Endothelial cell of umbilical vein (primary cell): ENCODE measurements around the gene SPNS2. TPM values are rescaled to one million over a fixed set of nuclear protein-coding genes. Genes with fewer than 3 reads are reported as not detected.

ENCODE experiments used
- BruUV-seq: library from RNA; stranded (reverse); fragments of 400-500 nt; replicated peaks from 2 replicates; lab custom pipeline; 2021; lab: Mats Ljungman, UMichigan
- CTCF ChIA-PET: fragments of 300-600, 350-600 bp; sonication (Branson Sonifier 250); formaldehyde crosslinking; loops from one replicate; lab custom pipeline; 2021; ENCODE audit warnings: antibody characterized with exemption, inconsistent platforms; lab: Charles Lee
- POLR2A ChIA-PET: fragments of 300-600, 350-600 bp; sonication (Branson Sonifier 250); formaldehyde crosslinking; loops from one replicate; lab custom pipeline; 2021; ENCODE audit warnings: antibody characterized with exemption, inconsistent platforms; lab: Charles Lee
- DNase-seq: peaks from one replicate; pipeline ENCODE4 v3.0.0-alpha.2; 2011; ENCODE audit warnings: low read depth, low spot score
- FAIRE-seq: peaks from 2 replicates; lab custom pipeline; 2011; peaks lifted over from hg19 to GRCh38; lab: Jason Lieb, UNC
- H2AFZ ChIP-seq: 2 replicates; pipeline ENCODE4 v1.6.0; 2012; ENCODE audit warnings: low read depth, low read length, control low read depth, inconsistent platforms
- H3K27ac ChIP-seq: 2 replicates; pipeline ENCODE4 v1.5.1; 2011; ENCODE audit warnings: low read depth, mild to moderate bottlenecking, control low read depth, low read length, moderate library complexity; ENCODE audit not compliant: insufficient read depth
- H3K27me3 ChIP-seq, 2 experiments: 2 replicates each; pipeline versions ENCODE4 v1.6.0 to v1.6.1; 2011; ENCODE audit warnings: low read length in 2 of 2, mixed read lengths in 1 of 2; ENCODE audit not compliant: control insufficient read depth in 2 of 2, insufficient read depth in 2 of 2
- H3K36me3 ChIP-seq, 2 experiments: 2 replicates in 1 of 2; 3 replicates in 1 of 2; pipeline ENCODE4 v1.5.1; 2011; ENCODE audit warnings: low read length in 2 of 2, mild to moderate bottlenecking in 1 of 2, moderate library complexity in 1 of 2; ENCODE audit not compliant: control insufficient read depth in 2 of 2, insufficient read depth in 2 of 2; ENCODE audit errors: extremely low read depth in 1 of 2
- H3K4me1 ChIP-seq: 3 replicates; pipeline ENCODE4 v1.5.1; 2011; ENCODE audit warnings: mild to moderate bottlenecking, low read length; ENCODE audit not compliant: control insufficient read depth, insufficient read depth; ENCODE audit errors: extremely low read depth
- H3K4me2 ChIP-seq: 2 replicates; pipeline ENCODE4 v1.6.1; 2011; ENCODE audit warnings: low read length, control low read depth, mixed read lengths; ENCODE audit not compliant: insufficient read depth
- H3K4me3 ChIP-seq, 3 experiments: fragments of 200-600 bp in 1 of 3; sonication (generic), shearing (Covaris generic) in 1 of 3; replicated peaks in 1 of 3; 2 replicates each; pipeline ENCODE4 v1.5.1; 2011 to 2016; ENCODE audit warnings: control low read depth in 3 of 3, low read length in 3 of 3, mild to moderate bottlenecking in 2 of 3, inconsistent platforms in 1 of 3, low read depth in 1 of 3, moderate library complexity in 1 of 3; ENCODE audit not compliant: insufficient read depth in 1 of 3
- H3K79me2 ChIP-seq: 2 replicates; pipeline ENCODE4 v1.6.0; 2012; ENCODE audit warnings: low read length, inconsistent platforms; ENCODE audit not compliant: control insufficient read depth, insufficient read depth
- H3K9ac ChIP-seq: replicated peaks from 2 replicates; pipeline ENCODE3; 2011; ENCODE audit warnings: low read length, control low read depth; ENCODE audit not compliant: insufficient read depth; ENCODE audit errors: extremely low read depth
- H3K9me1 ChIP-seq: replicated peaks from 3 replicates; pipeline ENCODE4 v1.6.0; 2011; ENCODE audit warnings: mild to moderate bottlenecking, low read length; ENCODE audit not compliant: control insufficient read depth, insufficient read depth; ENCODE audit errors: extremely low read depth
- H3K9me3 ChIP-seq: replicated peaks from 2 replicates; pipeline ENCODE4 v1.5.1; 2012; ENCODE audit warnings: low read length, inconsistent platforms; ENCODE audit not compliant: control insufficient read depth, insufficient read depth
- H4K20me1 ChIP-seq: replicated peaks from 2 replicates; pipeline ENCODE3; 2011; ENCODE audit warnings: mild to moderate bottlenecking, low read length; ENCODE audit not compliant: control insufficient read depth, insufficient read depth; ENCODE audit errors: extremely low read depth
- CTCF ChIP-seq, 2 donors: IDR thresholded peaks; 1 replicate in 1 of 2; 2 replicates in 1 of 2; pipeline ENCODE4 v1.5.1; 2011; ENCODE audit warnings: low read length in 2 of 2, mild to moderate bottlenecking in 2 of 2, moderate library complexity in 2 of 2, control low read depth in 1 of 2, inconsistent platforms in 1 of 2, low read depth in 1 of 2; ENCODE audit not compliant: insufficient read depth in 1 of 2; ENCODE audit errors: extremely low read depth in 1 of 2
- EZH2 ChIP-seq: IDR thresholded peaks from 2 replicates; pipeline ENCODE4 v1.6.1; 2012; ENCODE audit warnings: borderline replicate concordance, low read depth, mild to moderate bottlenecking, moderate library complexity, low read length, inconsistent platforms; ENCODE audit not compliant: severe bottlenecking
- FOS ChIP-seq: IDR thresholded peaks from 2 replicates; pipeline ENCODE4 v1.6.1; 2011; ENCODE audit warnings: mild to moderate bottlenecking, low read length, moderate library complexity, borderline replicate concordance; ENCODE audit not compliant: insufficient read depth
- GATA2 ChIP-seq: IDR thresholded peaks from 2 replicates; pipeline ENCODE4 v1.7.0; 2011; ENCODE audit warnings: low read depth, mild to moderate bottlenecking, moderate library complexity, mixed read lengths, low read length; ENCODE audit not compliant: insufficient read length, insufficient read depth
- JUN ChIP-seq: IDR thresholded peaks from 2 replicates; pipeline ENCODE4 v1.6.1; 2011; ENCODE audit warnings: borderline replicate concordance, low read depth; ENCODE audit not compliant: insufficient read length, insufficient read depth
- MAX ChIP-seq: IDR thresholded peaks from 2 replicates; pipeline ENCODE4 v1.6.1; 2011; ENCODE audit not compliant: insufficient read depth, insufficient read length
- MYC ChIP-seq: IDR thresholded peaks from one replicate; pipeline ENCODE4 v1.6.1; 2011; ENCODE audit warnings: mild to moderate bottlenecking, low read depth, low read length
- POLR2A ChIP-seq: IDR thresholded peaks from 2 replicates; pipeline ENCODE4 v1.6.1; 2012; ENCODE audit warnings: low read depth, mild to moderate bottlenecking, control low read depth, low read length
- POLR2AphosphoS5 ChIP-seq: IDR thresholded peaks from 2 replicates; pipeline ENCODE4 v1.6.1; 2012; ENCODE audit warnings: low read depth, mild to moderate bottlenecking, control low read depth, low read length, moderate library complexity; ENCODE audit not compliant: insufficient read depth
- dilution Hi-C: fragments of 300-500 bp; cut with MboI; formaldehyde crosslinking; loops from one replicate; pipeline ENCODE4 v1.15.0; 2019; ENCODE audit warnings: low sequenced_read_pairs; ENCODE audit not compliant: extremely low pct_ligation_motif_present
- intact Hi-C: fragments of 100-400 bp; cut with micrococcal nuclease; formaldehyde crosslinking; loops from one replicate; pipeline ENCODE4 v1.10.0; 2022
- polyA plus RNA-seq, 4 experiments: library from polyadenylated mRNA; depleted of rRNA in 3 of 4; stranded (reverse) in 3 of 4; unstranded in 1 of 4; fragments of >200 nt; gene quantifications; 2 replicates each; pipeline versions ENCODE4 v1.2.1 to v1.2.3, GENCODE V29; 2011 to 2012; ENCODE audit warnings: missing spikeins in 1 of 4
- total RNA-seq: library from RNA; stranded (reverse); gene quantifications from 2 replicates; pipeline ENCODE4 v1.2.3, GENCODE V29; 2021

SPNS2 gene
- total and polyA plus RNA-seq, 2 donors (not counting 3 experiments of a cell fraction or from before 2014, with no cell fraction given): 70.2 to 77.3 TPM

GRCh38 chr17:4558347-4558971 lies 59.8 kb downstream of the SPNS2 start:
- CTCF ChIA-PET: no interaction called here

More at GRCh38 chr17:4558347-4558971, 59.8 kb downstream of the SPNS2 start:
- Histone ChIP-seq H3K4me1 (peaks cover 17% of the 10 kb centered on the region), H3K4me2 (no peak overlapping the region), H3K9ac (no peak overlapping the region), H3K9me1 (no peaks in the 10 kb centered on the region), H4K20me1 (no peaks in the 10 kb centered on the region), H3K36me3 (peaks cover 0 to 2% of the 10 kb centered on the region in 2 experiments), H3K4me3 (no peak overlapping the region), H2AFZ (no peak overlapping the region), H3K9me3 (no peaks in the 10 kb centered on the region), H3K27me3 (peaks cover 0 to 1% of the 10 kb centered on the region in 2 experiments), H3K79me2 (peaks cover 17% of the 10 kb centered on the region), H3K27ac (no peak overlapping the region)
- FAIRE-seq: no peak
- TF ChIP-seq MAX (no peak), MYC (no peak), FOS (no peak), GATA2 (no peak), POLR2A (no peak), JUN (no peak), POLR2AphosphoS5 (no peak), EZH2 (no peak), CTCF (IDR thresholded peaks at IDR 0.05; ENCODE audit: extremely low read depth in 1 of 2, insufficient read depth in 1 of 2, low read depth in 1 of 2, low read length in 2 of 2) (no peak)
- intact Hi-C loops (no loop called here), dilution Hi-C loops (no loop called here)
- no peak for DNase-seq
- POLR2A ChIA-PET: no interaction called here
- no TSS peak for BruUV-seq
